Measurements from ENCODE around the gene OPCML.

OPCML gene

DNA sequence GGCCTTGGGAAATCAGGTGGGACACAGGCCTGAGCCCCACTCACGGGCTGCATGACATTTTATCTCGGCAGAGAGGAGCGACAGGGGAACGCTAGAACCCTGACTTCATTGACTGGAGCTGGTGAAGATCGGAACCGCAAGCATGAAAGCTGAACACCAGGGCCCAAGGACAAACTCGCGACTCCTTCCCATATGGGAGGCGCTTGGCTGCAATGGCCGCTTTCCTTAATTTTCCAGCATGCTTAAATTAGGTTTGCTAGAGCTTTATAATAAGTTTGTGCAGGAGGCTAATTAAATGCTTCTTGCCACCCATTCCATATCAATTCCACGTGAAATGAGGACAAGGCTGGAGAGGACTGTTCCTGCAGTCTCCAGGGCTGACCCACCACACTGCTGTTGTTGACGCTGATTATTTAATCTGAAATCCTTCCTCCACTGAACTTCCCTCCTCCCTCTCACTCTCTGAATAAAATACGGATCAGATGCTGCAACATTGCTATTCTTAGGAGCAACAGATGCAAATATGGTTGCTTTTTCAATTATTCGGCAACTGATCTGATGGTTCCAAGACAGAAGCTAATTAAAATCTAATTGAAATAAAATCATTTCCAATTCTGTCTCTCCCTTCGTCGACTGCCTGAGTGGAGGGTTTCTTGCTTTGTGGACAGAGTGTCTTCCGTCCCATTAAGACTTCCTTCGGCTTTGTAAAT is 692.9 kb downstream of the OPCML start:
- H3K4me3 ChIP-seq (ENCODE audit: low read depth, low read length), result no peak overlapping the region

GRCh38 chr11:132838627-132839026 is 693.7 kb downstream of the OPCML start:
- H3K4me3 ChIP-seq (ENCODE audit: low read depth, low read length), result no peak overlapping the region

DNA sequence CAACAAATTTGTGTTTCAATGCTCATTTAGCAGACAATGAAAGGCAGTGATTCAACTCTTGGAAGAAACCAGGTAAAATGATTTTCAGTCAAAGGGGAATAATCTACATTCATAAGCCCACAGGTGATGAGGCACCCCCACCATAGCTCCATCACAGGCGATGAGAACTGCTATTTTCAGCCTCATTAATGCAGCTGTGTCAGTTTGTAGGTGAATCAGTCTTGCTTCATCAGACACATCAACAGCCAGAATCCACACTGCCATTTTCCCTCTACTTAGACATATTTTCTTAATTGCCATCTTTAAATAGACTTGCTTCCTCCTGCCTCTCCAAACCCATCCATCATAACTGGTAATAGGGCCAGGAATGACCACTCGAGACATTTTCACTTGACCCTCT is 701.0 kb downstream of the OPCML start:
- no peak overlapping the region for H3K4me3 ChIP-seq (ENCODE audit: low read depth, low read length)

DNA sequence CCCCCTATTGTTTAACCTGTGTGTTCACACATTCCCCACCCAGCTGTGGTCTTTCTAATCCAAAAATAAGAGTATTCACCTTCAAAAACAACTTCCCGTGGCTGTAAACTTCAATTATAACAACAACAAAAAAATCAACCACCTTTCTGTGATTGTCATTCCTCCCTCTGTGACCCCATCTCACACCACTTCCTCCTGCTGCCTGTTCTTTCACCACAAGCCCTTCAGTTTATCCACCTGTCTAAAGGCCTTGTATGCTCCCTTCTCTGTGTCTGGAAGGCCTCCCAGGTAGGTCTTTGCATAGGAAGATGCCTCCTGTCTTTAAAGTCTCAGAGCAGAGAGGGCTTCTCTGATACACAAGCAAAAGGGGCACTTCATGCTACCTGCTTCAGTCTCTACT is 707.7 kb downstream of the OPCML start:
- H3K4me3 ChIP-seq (ENCODE audit: low read depth, low read length), result no peak overlapping the region

DNA sequence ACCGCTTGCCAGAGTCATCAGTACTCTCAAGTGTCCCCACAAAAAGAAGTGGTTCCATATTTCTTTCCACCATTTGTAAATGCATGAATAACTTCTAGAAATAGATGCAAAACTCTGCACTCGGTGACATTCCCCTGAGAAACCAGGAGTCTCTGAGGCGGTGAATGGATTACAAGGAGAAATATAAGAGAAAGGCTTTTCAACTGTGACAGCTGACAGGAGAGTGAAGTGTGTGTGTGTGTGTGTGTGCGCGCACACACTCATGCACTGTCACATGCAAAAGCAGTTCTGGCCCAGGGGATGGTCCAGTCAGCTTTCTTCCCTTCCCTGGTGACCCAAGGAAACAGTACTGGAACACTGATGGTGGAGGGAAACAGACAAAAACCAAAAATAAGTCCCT is 710.0 kb downstream of the OPCML start:
- H3K4me3 ChIP-seq (ENCODE audit: low read depth, low read length), result no peak overlapping the region

DNA sequence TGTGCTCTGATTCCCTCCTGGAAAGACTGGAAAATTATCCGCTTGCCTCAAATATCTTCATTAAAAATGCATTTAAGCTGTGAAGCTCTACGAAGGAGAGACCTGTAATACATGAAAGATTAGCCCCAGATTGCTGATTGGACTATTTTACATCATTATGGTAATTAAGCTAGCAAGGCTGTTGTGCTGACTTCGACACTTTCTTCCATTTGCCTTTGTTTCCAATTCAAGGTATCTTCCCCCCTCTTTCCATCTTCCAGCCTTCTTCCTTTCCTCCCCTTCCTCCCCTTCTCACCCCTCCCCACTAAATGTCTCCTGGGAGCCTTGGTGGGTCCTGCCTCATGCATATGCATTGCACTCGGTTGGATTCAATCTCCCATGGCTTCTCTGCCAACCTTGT is 710.8 kb downstream of the OPCML start:
- no peak overlapping the region for H3K4me3 ChIP-seq (ENCODE audit: low read depth, low read length)

- H3K4me3 ChIP-seq (ENCODE audit: low read depth, low read length), result no peak overlapping the region
These were observed 711.3 kb downstream of the OPCML start for GRCh38 chr11:132821014-132821413.

DNA sequence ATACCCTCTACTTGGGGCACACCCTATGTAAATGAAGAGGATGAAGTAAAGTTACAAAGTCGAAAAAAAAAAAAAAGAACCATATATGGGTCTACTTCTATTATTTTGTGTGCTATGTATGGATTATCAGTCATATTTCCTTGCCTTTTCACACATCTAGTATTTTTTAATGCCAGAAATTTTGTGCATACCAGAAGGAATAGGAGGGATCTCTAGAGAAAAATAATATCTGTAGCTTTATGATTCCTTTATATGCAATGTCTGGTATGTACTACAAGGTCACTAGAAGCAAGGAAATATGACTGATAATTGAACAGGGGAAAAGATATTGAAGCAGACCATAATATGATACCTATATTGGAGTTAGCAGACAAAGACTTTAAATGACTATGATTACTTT is 713.4 kb downstream of the OPCML start:
- H3K4me3 ChIP-seq (ENCODE audit: low read depth, low read length), result no peak overlapping the region

GRCh38 chr11:132817387-132817786 is 714.9 kb downstream of the OPCML start:
- no peak overlapping the region for H3K4me3 ChIP-seq (ENCODE audit: low read depth, low read length)

DNA sequence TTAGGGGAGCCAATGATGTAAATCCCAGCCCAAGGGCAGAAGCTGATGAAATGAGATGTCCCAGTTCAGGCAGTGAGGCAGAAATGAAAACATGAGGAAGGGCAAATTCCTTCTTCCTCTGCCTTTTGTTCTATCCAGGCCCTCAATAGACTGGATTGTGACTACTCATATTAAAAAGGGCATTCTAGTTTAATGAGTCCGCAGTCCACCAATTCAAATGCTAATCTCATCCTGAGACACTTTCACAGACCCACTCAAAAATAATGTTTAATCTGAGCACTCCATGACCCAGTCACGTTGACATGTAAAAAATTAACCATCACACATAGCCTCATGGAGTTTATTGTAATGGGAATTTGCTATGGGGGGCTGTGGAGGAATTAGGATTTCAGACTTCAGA is 717.9 kb downstream of the OPCML start:
- no peak overlapping the region for H3K4me3 ChIP-seq (ENCODE audit: low read depth, low read length)

DNA sequence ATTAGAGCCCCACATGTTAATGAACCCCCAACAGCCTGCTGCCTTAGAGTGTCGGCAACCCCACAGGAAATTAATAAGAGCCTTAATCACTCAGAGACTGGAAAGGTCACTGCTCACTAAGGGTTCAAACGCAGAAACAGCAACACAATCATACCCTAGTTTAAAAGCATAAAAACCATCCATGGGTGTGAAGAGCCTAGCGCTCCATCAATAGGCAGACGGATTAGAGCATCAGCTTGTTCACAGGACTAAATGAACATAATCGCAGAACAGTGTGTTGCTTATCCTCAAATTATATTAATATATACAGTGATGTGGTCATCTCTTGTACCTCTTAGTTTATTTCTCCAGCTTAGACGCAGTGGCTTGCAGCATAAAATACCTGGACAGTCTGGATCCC is 720.7 kb downstream of the OPCML start:
- H3K4me3 ChIP-seq (ENCODE audit: low read depth, low read length), result no peak overlapping the region

DNA sequence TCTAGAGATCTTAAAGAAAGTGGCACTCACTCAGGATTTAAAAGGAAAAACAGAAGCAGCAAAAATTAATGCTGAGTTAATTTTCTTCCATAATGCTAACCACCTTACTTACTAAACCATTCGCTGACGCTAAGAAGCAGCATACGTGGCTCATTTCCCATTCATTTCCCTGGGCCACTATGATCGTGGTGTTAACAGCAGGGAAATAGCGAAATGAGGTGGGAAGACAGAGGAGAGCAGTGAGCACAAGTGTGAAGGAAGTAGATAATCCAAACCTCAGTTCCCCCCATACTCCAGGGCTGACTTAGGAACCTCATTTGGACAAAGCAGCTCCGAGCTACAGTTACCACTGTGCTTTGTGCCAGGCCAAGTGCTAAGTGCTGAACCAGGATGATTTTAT is 723.2 kb downstream of the OPCML start:
- no peak overlapping the region for H3K4me3 ChIP-seq (ENCODE audit: low read depth, low read length)

GRCh38 chr11:132804258-132804657 is 728.0 kb downstream of the OPCML start:
- H3K4me3 ChIP-seq (ENCODE audit: low read depth, low read length), result no peak overlapping the region

- no peak overlapping the region for H3K4me3 ChIP-seq (ENCODE audit: low read depth, low read length)
These were observed 728.9 kb downstream of the OPCML start for GRCh38 chr11:132803436-132803835.

- H3K4me3 ChIP-seq (ENCODE audit: low read depth, low read length), result no peak overlapping the region
These were observed 729.4 kb downstream of the OPCML start for GRCh38 chr11:132802947-132803346.

- no peak overlapping the region for H3K4me3 ChIP-seq (ENCODE audit: low read depth, low read length)
These were observed 738.5 kb downstream of the OPCML start for GRCh38 chr11:132793831-132794230.

DNA sequence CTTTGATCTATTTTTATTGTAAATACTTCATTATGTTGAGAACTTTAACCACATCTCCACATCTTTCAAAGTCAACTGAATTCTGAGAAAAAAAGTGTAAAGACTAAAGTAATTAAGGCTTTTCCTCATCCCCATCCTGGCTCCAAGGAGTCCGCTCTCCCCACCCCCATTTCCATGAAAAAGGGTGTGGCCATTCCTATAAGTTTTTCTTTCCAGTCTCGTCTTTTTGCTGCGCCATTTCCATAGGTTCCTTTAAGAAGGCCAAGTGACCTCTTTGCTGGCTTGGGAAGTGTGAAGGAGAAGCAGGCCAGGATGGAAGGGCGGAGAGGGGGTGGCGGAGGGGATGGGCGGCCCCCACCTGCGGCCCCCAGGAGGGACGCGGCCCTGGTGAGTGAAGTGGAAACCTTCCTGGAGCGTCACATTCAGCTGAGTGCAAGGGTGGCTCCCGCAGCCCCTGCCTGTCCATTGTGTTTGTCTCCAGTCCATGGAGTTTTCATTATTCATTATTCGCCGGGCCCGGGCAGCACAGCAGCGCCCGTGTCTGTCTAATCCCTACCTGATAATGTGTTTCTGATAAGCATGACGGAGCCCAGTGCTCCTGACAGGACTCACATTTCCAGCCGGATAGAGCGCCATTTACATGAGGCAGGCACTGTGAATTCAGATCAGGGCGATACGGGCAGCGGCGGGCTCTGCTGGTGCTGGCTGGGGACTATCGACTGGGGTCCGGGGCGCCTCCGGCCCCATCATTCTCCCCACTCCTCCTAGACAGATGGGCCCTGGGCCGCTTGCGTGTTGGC is 739.8 kb downstream of the OPCML start:
- no peak overlapping the region for H3K4me3 ChIP-seq (ENCODE audit: low read depth, low read length)

DNA sequence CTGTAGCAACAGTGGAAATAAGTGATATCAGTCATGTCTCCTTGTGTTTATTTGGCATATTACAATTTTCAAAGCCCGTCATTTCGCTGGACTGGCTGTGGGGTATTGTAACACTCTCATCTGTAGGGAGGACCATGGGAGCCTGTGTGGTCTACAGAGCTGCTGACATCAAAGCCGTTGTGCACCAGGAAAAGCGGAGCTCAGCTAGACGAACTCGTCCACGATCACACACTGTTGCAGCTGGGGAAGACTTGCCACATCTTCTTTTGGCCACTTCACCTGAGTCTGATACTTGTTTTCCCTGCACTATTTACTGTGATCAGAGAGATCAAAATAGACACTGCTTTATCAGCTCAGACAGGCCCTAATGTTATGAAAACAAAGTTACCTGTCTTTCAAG is 741.3 kb downstream of the OPCML start:
- H3K4me3 ChIP-seq (ENCODE audit: low read depth, low read length), result no peak overlapping the region

DNA sequence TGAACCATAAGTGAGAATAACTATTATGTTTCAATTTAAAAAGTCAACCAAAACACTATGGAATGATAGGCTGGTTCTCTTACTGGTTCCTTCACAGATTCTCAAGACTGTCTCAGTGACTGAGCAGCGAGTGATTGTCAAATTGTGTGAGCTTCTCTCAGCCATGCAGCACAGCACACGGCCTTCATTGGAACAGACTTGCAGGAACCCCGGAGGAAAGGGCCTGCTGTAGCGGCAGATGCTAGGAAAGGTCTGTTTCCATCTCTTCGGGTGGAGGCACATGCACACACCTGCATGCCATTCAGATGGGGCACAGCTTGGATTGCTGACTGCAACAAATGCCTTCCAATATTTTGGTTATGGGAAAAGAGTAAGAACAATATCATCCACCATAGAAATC is 741.8 kb downstream of the OPCML start:
- H3K4me3 ChIP-seq (ENCODE audit: low read depth, low read length), result no peak overlapping the region

GRCh38 chr11:132788816-132789325 is 743.4 kb downstream of the OPCML start:
- H3K4me3 ChIP-seq (ENCODE audit: low read depth, low read length), result no peak overlapping the region

GRCh38 chr11:132785878-132786277 is 746.4 kb downstream of the OPCML start:
- no peak overlapping the region for H3K4me3 ChIP-seq (ENCODE audit: low read depth, low read length)

DNA sequence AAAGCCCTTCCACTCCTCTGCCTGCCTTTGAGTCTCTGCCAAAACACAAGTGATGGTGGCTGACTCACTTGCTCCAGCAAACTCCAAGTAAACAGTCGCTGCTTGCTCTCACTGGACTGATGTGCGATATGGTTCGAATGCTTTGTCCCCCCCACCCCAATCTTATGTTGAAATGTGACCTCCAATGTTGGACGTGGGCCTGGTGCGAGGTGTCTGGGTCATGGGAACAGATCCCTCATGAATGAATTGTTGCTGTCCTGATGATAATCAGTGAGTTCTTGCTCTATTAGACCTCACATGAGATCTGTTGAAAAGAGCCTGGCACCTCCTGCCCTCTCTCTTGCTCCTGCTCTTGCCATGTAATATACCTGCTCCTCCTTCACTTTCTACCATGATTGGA is 747.9 kb downstream of the OPCML start:
- no peak overlapping the region for H3K4me3 ChIP-seq (ENCODE audit: low read depth, low read length)

Data from iPS-11a (cell line).